ENCODE measurements around the gene PHOX2B. TPM values are rescaled to one million over a fixed set of nuclear protein-coding genes. Genes with fewer than 3 reads are reported as not detected.
"Not testable (repeated sequence)": the region's sequence is repeated elsewhere in the genome, so short reads cannot be mapped to it uniquely, and the experiment has no call there.

The PHOX2B gene
- polyA plus RNA-seq, 1 donor, result 16.7 TPM

DNA sequence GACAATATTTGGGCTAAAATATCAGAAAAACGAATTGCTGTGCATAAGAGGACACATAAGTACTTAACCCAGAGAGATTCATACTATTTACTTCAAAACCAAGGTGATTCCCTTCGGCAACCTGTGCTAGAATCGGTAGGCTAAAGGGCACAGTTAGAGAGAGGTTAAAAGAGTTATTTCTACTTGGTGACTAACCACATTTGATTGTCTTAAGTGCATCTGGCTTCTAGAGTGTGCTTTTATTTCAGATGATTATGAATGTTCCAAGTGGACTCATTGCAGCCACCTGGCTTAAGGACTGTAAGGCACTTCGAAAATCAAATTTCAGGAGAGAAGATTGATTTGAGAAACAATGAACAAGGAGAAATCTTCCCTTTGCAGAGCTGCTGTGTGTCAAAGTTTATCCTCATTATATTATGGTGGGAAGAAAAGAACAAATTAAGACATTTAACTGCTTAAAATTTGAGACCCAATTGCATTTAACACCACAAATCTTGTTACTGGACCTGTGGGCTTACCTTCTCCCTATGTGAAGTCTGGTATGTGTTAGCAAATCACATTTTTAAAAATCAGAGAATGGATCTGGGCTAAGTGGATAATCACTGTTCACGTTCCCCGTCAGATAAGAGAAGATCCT lies 34.0 kb downstream of the PHOX2B start:
- 78% methylated on average over 4 of the region's 6 CpGs for WGBS (ENCODE audit: insufficient coverage, low lambda C conversion rate)
- no peak for DNase-seq

DNA sequence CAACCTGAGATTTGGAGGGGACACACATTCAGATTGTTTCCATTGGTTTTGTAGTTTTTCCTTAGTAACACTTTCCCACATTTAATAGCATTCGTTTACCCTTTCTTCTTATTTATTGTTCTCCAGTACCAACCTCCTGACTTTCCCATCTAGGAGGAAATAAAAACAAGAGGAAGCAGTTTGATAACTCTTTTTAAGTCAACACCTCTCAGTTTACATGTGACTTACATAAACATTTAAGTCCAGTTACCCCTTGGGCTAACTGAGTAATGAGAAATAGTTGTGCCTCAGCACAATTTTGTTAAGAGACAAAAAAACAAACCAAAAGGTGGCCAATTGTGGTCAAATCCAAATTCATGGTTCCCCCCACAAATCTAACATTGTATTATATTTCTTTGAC lies 34.8 kb downstream of the PHOX2B start:
- WGBS (ENCODE audit: insufficient coverage, low lambda C conversion rate), result 100% methylated on average over 1 of the region's 1 CpG
- H3K27ac ChIP-seq (ENCODE audit: low read length), result no peak overlapping the region
- no peaks in the 10 kb centered on the region for H3K36me3 ChIP-seq (ENCODE audit: control insufficient read depth, insufficient read depth, low read length)

More for the DNA sequence above, 34.0 kb downstream of the PHOX2B start:
- H3K36me3 ChIP-seq (ENCODE audit: control insufficient read depth, insufficient read depth, low read length), result no peaks in the 10 kb centered on the region
- H3K27ac ChIP-seq (ENCODE audit: low read length), result no peak overlapping the region
- H3K4me1 ChIP-seq (ENCODE audit: control insufficient read depth, insufficient read depth, low read length), result no peaks in the 10 kb centered on the region
- H3K4me3 ChIP-seq (ENCODE audit: low read length), result no peak overlapping the region
- no peaks in the 10 kb centered on the region for H3K9me3 ChIP-seq (ENCODE audit: control insufficient read depth, low read depth, low read length)
- peaks cover 2% of the 10 kb centered on the region for H3K27me3 ChIP-seq (ENCODE audit: control insufficient read depth, insufficient read depth, low read length)

DNA sequence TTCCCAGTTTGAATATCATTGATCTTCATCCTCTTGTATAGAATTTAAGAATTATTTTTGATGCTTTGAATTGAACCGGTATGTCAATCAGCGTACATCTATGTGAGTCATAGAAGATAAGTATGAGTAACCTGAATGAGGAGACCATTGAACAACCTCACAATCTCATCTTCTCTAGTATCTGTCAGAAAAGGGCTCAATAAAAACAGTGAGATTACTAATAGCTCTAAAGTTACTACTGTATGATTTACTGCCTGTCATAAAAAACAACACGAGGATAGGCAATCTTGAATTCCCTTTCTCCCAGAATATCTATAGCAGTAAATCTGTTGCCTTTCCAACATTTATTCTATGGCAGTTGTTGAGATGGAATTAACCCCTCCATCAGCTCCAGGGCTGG lies 36.1 kb downstream of the PHOX2B start:
- Histone ChIP-seq H3K9me3 (ENCODE audit: control insufficient read depth, low read depth, low read length) (no peaks in the 10 kb centered on the region), H3K4me3 (ENCODE audit: low read length) (no peak overlapping the region), H3K27me3 (ENCODE audit: control insufficient read depth, insufficient read depth, low read length) (peaks cover 2% of the 10 kb centered on the region), H3K4me1 (ENCODE audit: control insufficient read depth, insufficient read depth, low read length) (no peaks in the 10 kb centered on the region), H3K36me3 (ENCODE audit: control insufficient read depth, insufficient read depth, low read length) (no peaks in the 10 kb centered on the region), H3K27ac (ENCODE audit: low read length) (no peak overlapping the region)
- no peak for DNase-seq
- WGBS (ENCODE audit: insufficient coverage, low lambda C conversion rate), result 35% methylated on average over 2 of the region's 3 CpGs

More for the DNA sequence above, 34.8 kb downstream of the PHOX2B start:
- DNase-seq, result no peak
- H3K9me3 ChIP-seq (ENCODE audit: control insufficient read depth, low read depth, low read length), result no peaks in the 10 kb centered on the region
- peaks cover 2% of the 10 kb centered on the region for H3K27me3 ChIP-seq (ENCODE audit: control insufficient read depth, insufficient read depth, low read length)
- H3K4me3 ChIP-seq (ENCODE audit: low read length), result no peak overlapping the region
- H3K4me1 ChIP-seq (ENCODE audit: control insufficient read depth, insufficient read depth, low read length), result no peaks in the 10 kb centered on the region

DNA sequence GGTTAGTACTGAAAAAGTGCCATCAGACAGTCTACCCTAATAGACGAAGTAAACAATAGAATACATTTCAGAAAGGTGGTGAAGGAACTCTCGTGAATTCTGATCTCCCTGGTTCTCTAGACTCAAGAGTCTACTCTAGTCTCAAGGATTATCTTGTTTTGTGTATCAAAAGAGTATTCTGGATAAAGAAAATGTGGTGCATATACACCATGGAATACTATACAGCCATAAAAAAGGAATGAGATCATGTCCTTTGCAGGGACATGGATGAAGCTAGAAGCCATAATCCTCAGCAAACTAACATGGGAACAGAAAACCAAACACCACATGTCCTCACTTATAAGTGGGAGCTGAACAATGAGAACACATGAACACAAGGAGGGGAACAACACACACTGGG lies 36.9 kb downstream of the PHOX2B start:
- H3K4me3 ChIP-seq (ENCODE audit: low read length); H3K36me3 ChIP-seq (ENCODE audit: control insufficient read depth, insufficient read depth, low read length); H3K27ac ChIP-seq (ENCODE audit: low read length); DNase-seq; H3K9me3 ChIP-seq (ENCODE audit: control insufficient read depth, low read depth, low read length); H3K4me1 ChIP-seq (ENCODE audit: control insufficient read depth, insufficient read depth, low read length); H3K27me3 ChIP-seq (ENCODE audit: control insufficient read depth, insufficient read depth, low read length): not testable (repeated sequence)
- WGBS (ENCODE audit: insufficient coverage, low lambda C conversion rate), result 83% methylated on average over 1 of the region's 2 CpGs

DNA sequence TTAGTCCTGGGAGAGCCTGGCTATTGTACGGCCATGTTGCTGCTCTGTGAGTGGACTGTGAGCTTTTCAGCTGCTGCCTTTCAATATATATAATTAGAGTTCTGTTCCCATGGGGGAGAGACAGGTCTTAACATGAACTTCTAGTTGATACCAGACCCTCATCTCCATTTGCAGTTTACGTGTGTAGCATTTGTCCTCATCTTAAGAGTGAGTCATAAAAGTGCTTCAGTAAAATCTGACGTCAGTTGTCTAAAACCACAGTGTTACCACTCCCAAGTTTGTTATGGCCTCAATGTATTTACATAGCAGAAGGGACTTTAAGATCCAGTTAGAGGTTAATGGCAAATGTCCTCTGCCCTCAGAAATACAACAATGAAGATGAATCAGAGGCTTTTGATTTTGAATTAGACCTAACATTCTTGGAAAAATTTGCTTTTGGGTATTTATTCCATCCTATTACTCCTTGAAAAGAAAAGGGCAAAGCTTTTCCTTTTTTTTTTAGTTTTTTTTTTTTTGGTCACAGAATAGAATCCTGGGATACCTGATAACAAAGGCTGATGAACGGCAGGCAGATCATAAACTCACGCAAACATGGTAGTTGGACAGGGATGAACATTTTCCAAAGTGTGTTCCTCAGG lies 38.6 kb downstream of the PHOX2B start:
- no peaks in the 10 kb centered on the region for H3K9me3 ChIP-seq (ENCODE audit: control insufficient read depth, low read depth, low read length)
- no peak overlapping the region for H3K4me3 ChIP-seq (ENCODE audit: low read length)
- no peaks in the 10 kb centered on the region for H3K27me3 ChIP-seq (ENCODE audit: control insufficient read depth, insufficient read depth, low read length)
- DNase-seq, result no peak
- WGBS (ENCODE audit: insufficient coverage, low lambda C conversion rate), result no CpG with 5 or more reads among the region's 5 CpGs
- no peaks in the 10 kb centered on the region for H3K36me3 ChIP-seq (ENCODE audit: control insufficient read depth, insufficient read depth, low read length)
- no peak overlapping the region for H3K27ac ChIP-seq (ENCODE audit: low read length)
- H3K4me1 ChIP-seq (ENCODE audit: control insufficient read depth, insufficient read depth, low read length), result no peaks in the 10 kb centered on the region

DNA sequence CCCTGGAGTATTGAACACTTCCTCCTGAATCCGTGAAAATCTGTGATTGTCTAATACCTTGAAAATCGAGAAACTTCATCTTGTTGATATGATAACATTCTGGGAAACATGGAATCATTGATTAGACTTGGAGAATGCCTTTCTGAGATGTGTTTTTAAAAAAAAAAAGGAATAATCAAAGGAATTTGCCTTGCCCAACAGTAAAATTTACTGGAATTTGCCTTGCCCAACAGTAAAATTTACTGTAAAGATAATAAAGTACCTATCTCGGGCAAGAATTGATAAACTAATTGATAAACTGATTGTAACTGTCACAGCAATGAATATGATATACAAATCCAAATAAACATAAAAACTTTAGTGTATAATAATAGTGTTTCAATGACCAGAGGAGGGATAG lies 44.7 kb downstream of the PHOX2B start:
- Histone ChIP-seq H3K27ac (ENCODE audit: low read length) (no peak overlapping the region), H3K9me3 (ENCODE audit: control insufficient read depth, low read depth, low read length) (no peaks in the 10 kb centered on the region), H3K4me1 (ENCODE audit: control insufficient read depth, insufficient read depth, low read length) (no peaks in the 10 kb centered on the region), H3K27me3 (ENCODE audit: control insufficient read depth, insufficient read depth, low read length) (no peaks in the 10 kb centered on the region), H3K4me3 (ENCODE audit: low read length) (no peak overlapping the region), H3K36me3 (ENCODE audit: control insufficient read depth, insufficient read depth, low read length) (no peaks in the 10 kb centered on the region)
- 50% methylated on average over 2 of the region's 3 CpGs for WGBS (ENCODE audit: insufficient coverage, low lambda C conversion rate)
- DNase-seq, result no peak

DNA sequence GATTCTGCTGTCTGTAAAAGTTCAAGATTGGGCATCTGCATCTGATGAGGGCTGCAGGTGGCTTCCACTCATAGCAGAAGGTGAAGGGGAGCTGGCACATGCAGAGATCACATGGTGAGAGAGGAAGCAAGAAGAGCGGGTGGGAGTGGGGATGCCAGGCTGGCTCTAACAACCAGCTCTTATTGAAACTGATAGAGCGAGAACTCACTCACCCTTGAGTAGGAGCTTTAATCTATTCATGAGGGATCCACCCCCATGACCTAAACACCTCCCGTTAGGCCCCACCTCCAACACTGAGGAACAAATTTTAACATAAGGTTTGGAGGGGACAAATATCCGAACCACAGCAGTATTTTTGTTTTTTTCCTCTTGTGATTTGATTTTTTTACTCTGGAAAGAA lies 45.8 kb downstream of the PHOX2B start:
- Histone ChIP-seq H3K9me3 (ENCODE audit: control insufficient read depth, low read depth, low read length) (no peaks in the 10 kb centered on the region), H3K4me3 (ENCODE audit: low read length) (no peak overlapping the region), H3K27ac (ENCODE audit: low read length) (no peak overlapping the region), H3K36me3 (ENCODE audit: control insufficient read depth, insufficient read depth, low read length) (no peaks in the 10 kb centered on the region), H3K27me3 (ENCODE audit: control insufficient read depth, insufficient read depth, low read length) (no peaks in the 10 kb centered on the region), H3K4me1 (ENCODE audit: control insufficient read depth, insufficient read depth, low read length) (no peaks in the 10 kb centered on the region)
- no CpG with 5 or more reads among the region's 4 CpGs for WGBS (ENCODE audit: insufficient coverage, low lambda C conversion rate)
- DNase-seq, result no peak

DNA sequence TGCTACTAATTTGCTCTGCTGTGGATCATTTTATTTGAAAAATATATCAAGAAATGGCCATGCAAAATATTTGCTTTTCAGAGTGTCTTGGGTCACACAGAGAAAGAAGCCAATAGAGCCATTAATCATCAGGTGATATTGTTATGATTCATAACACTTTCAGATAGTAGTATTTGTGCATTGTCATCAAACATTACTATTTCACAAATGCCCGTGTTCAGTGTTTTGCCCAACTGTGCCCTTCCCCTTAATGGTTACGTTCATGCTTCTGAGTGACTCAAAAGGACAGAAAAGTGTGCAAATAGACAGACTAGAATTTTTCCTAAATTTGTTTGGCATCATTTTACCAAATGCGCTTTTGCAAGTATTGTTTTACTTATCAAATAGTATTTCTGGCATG lies 46.5 kb downstream of the PHOX2B start:
- H3K36me3 ChIP-seq (ENCODE audit: control insufficient read depth, insufficient read depth, low read length), result no peaks in the 10 kb centered on the region
- WGBS (ENCODE audit: insufficient coverage, low lambda C conversion rate), result 92% methylated on average over 2 of the region's 3 CpGs
- no peak overlapping the region for H3K27ac ChIP-seq (ENCODE audit: low read length)
- no peaks in the 10 kb centered on the region for H3K27me3 ChIP-seq (ENCODE audit: control insufficient read depth, insufficient read depth, low read length)
- H3K4me1 ChIP-seq (ENCODE audit: control insufficient read depth, insufficient read depth, low read length), result no peaks in the 10 kb centered on the region
- H3K9me3 ChIP-seq (ENCODE audit: control insufficient read depth, low read depth, low read length), result no peaks in the 10 kb centered on the region
- no peak overlapping the region for H3K4me3 ChIP-seq (ENCODE audit: low read length)
- DNase-seq, result no peak

DNA sequence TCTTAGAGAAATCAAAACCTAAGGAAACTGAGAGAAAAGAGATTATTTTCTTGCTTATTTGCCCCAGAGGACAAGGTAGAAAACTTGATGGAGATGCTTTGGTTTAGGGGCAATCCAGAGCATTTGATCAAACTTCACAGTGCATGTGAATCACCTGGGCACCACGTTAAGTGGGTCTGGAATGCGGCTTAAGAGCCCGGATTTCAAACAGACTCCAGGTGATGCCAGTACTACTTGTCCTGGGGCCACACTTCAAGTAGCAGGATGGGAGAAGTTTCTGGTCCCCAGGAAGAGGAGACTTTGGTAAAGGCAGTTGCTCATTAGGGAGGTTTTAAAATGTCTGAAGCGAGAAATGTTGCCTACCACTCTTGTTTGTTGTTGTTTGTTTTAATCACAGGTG lies 51.8 kb downstream of the PHOX2B start:
- H3K9me3 ChIP-seq (ENCODE audit: control insufficient read depth, low read depth, low read length), result no peaks in the 10 kb centered on the region
- no CpG with 5 or more reads among the region's 4 CpGs for WGBS (ENCODE audit: insufficient coverage, low lambda C conversion rate)
- H3K4me1 ChIP-seq (ENCODE audit: control insufficient read depth, insufficient read depth, low read length), result no peaks in the 10 kb centered on the region
- no peaks in the 10 kb centered on the region for H3K27me3 ChIP-seq (ENCODE audit: control insufficient read depth, insufficient read depth, low read length)
- no peaks in the 10 kb centered on the region for H3K36me3 ChIP-seq (ENCODE audit: control insufficient read depth, insufficient read depth, low read length)
- no peak overlapping the region for H3K27ac ChIP-seq (ENCODE audit: low read length)
- H3K4me3 ChIP-seq (ENCODE audit: low read length), result no peak overlapping the region
- no peak for DNase-seq

DNA sequence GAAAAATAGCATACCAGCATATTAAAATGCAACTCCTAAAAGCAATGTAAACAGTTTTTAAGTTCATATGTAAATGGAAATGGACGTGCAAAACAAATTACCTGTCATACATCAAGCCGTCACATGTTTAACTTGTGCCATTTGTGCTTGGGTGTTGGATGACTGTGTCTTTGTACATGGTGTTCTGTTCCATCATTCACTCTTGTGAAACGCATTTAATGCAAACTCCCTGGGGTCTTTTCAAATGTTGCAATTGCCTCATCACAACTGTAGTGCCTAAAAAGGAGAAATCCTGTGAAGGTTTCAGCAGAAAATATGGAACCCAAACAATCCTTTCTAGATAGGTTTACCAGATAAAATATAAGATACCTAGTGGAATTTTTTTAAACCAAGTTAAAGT lies 52.4 kb downstream of the PHOX2B start:
- DNase-seq, result no peak
- H3K27ac ChIP-seq (ENCODE audit: low read length), result no peak overlapping the region
- H3K36me3 ChIP-seq (ENCODE audit: control insufficient read depth, insufficient read depth, low read length), result no peaks in the 10 kb centered on the region
- WGBS (ENCODE audit: insufficient coverage, low lambda C conversion rate), result no CpG with 5 or more reads among the region's 3 CpGs
- H3K9me3 ChIP-seq (ENCODE audit: control insufficient read depth, low read depth, low read length), result no peaks in the 10 kb centered on the region
- no peaks in the 10 kb centered on the region for H3K4me1 ChIP-seq (ENCODE audit: control insufficient read depth, insufficient read depth, low read length)
- H3K4me3 ChIP-seq (ENCODE audit: low read length), result no peak overlapping the region
- H3K27me3 ChIP-seq (ENCODE audit: control insufficient read depth, insufficient read depth, low read length), result no peaks in the 10 kb centered on the region

Data from large intestine (tissue), 3 donors.